Pons (tissue), 1 donor: Measurements from ENCODE around the gene SPHKAP.
"Not testable (repeated sequence)": the region's sequence is repeated elsewhere in the genome, so short reads cannot be mapped to it uniquely, and the experiment has no call there.

Experiments
- DNase-seq: peaks from one replicate; pipeline ENCODE4 v3.0.0-alpha.2; 2016; ENCODE audit warnings: low spot score

The SPHKAP gene

GRCh38 chr2:228038967-228039366, 142.5 kb downstream of the SPHKAP start:
- no peak for DNase-seq

- DNase-seq, result no peak
Observed at GRCh38 chr2:228037915-228038314, 143.6 kb downstream of the SPHKAP start.

DNA sequence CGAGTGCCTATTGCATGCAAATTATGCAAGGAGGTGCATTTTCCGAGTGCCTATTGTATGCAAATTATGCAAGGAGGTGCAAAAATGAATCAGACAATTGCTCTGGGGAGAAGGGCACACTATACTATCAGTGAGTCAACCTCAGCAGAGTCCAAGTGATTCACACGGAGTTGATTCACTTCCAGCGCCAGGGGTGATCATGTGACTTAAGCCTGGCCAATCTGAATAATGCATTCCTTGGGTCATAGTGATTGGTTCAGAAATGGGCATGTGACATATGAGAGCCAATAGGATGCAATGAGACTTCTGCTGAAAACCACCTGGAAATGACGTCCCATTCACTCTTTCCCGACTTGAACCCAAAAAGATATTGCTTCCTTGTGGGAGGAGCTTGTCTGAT, 157.9 kb downstream of the SPHKAP start:
- no peak for DNase-seq

GRCh38 chr2:228018311-228018710, 163.2 kb downstream of the SPHKAP start:
- DNase-seq, result no peak

DNA sequence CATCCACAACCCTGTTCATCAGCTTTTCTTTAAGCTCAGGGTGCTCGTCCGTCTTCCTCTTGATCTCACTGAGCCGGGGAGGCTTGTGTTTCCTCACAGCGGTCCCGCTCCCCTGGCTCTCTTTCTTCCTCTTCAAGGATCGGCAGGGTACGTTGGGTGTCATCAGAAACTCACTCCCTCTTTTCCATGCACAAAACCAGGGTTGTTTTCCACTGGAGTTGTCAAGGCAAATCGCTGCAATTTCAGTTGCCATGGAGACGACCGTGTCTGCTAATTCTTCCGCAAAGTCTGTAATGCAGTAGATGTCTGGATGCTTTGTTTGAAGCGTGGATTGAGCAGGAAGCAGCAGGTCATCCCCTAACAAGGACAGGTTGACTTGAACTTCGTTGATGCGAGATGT, 163.7 kb downstream of the SPHKAP start:
- no peak for DNase-seq

DNA sequence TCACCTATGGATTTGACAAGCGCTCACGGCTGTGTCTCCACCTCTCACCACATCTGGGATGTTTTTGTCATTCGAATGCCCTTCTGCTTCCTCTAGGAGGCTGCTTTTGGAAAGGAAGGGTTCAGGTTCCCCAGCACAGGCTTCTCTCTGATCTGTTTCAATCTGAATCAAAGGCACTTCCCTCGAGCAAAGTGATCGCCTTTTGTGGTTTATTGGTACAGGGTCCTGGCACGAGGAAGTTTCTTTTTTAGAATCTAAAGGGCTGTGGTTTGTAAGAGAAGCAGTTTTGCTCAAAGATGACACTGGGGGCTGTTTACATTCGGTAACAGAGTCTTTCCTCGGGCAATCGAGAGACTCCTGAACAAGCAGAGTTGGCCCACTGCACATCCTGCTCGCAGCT, 165.1 kb downstream of the SPHKAP start:
- no peak for DNase-seq

DNA sequence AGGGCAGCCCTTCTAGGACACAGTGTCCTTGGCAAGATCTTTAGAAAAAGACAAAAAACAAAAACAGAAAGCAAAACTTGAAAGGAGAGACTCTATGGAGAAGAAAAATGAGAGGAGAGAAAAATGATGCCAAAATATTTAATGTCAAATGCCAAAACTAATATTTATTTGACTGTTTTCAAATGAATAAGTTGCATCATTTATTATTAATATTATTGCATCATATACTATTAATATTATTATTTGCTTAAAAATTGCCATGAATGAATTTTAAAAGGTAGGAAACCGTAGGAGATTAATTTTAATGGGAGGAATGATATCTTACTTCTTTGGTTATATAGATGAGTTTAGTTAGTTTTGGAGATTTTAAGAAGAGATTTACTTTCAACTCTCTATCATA, 165.7 kb downstream of the SPHKAP start:
- DNase-seq, result no peak

GRCh38 chr2:227996366-227996765, 185.1 kb downstream of the SPHKAP start:
- no peak for DNase-seq

DNA sequence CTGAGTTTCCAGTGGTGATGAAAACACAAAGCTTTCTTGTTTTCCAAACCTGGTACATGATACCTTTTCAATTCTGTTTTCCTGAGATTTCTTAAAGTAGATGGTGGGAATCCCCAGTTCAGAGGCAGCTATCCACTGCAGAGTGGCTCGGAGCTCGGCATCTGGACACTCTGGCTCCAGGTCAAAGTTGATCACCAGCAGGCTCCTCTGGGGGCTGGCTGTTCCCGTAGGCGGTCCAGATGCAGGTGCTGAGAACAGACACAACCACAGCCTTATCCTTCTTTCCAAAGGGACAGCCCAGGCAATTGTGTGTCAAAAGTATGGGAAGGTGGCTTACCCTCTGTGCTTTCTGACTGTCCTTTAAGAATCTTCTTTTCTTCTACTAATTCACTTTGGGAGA, 190.6 kb downstream of the SPHKAP start:
- DNase-seq, result no peak

- DNase-seq, result no peak
Observed at GRCh38 chr2:227973241-227973640, 208.2 kb downstream of the SPHKAP start.

GRCh38 chr2:227971619-227972230, 209.8 kb downstream of the SPHKAP start:
- no peak for DNase-seq

GRCh38 chr2:227960317-227960716, 221.2 kb downstream of the SPHKAP start:
- DNase-seq, result no peak

GRCh38 chr2:227942965-227943364, 238.5 kb downstream of the SPHKAP start:
- DNase-seq, result no peak

GRCh38 chr2:227942021-227942420, 239.5 kb downstream of the SPHKAP start:
- DNase-seq, result no peak

DNA sequence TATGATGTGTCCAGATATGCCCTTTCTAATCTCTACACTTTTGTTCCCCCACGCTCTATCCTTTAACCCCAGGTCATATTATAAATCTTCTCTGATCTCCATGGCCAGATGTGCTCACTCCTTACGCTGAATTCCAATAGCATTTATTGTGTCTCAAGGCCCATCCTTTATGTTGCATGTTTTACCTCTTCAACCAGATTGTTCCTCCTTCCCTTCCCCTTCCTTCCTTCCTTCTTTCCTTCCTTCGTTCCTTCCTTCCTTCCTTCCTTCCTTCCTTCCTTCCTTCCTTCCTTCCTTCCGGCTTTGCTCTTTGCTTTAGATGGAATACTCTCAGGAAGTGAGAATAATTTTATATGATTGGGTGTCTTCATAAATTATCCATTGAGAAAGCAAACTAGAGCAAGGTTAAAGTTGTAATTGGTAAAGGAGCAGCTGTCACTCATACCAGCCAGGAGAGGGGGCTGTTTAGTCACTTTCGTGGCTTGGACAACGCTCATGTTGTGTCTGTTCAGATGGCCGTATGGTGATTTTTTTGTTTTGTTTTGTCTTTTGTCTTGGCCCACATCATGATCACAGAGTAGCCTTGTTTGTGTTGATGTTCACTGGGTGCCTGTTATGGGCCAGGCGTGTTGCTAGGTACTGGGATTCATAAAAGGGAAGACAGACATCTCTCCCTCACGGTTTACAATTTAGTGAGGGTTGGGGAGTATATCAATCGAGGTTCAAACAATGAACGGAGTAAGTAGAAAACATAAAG, 242.0 kb downstream of the SPHKAP start:
- DNase-seq, result peak; percentile 96

DNA sequence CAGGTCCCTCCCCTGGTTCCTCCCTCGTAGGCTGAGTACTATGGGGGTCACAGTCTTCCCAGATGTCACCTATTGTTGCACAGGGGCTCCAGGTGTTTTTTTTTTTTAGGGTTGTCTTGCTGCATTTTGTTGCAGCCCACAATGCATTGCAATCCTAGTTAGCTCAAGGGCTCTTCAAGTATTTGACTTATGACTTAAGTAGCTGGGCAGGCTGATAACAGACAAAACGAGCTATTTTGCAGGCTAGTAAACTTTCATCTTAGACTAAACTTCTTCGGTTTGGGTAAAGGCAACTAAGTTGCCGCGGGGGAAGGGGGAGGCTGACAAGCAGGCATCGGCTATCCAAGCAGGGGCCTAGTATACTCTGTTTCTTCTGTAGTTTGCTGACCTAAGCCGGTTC, 245.2 kb downstream of the SPHKAP start:
- not testable (repeated sequence) for DNase-seq

DNA sequence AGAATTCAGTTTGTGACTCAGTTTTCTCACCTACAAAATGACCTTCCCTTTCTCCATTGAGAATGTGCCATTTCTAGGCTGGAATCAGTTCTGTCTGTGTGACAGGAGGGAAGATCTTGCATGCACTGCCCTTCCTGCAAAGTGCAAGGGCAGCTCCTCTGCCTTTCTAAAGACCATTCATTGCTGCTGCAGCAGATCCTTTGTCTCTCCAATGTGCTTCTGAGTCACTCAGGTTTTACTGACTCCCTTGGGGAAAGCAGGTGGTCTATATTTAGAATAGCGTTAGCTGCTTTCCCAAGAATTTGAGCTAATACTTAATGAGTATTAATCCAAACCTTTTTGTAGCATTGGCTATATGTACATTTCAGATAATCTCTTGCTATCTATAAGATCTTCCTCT, 247.6 kb downstream of the SPHKAP start:
- DNase-seq, result peak; percentile 12

DNA sequence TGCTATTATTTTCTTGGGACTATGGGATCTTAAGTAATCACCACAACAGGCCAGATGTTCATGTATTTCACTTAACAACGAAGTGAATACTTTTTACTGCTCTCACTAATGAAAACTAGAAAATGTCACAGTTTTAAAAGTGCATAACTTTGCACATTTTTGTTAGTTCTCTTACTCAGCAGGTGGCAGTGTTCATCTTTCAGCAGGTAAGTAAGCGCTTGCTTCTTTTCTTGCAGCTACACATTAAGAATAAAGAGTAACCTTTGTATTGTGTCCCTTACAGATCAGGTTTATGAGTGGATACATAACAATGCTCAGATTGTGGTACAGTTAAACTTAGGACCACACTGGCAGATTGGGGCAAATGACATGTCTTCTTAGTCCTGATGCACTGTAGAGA, 249.1 kb downstream of the SPHKAP start:
- DNase-seq, result no peak

- no peak for DNase-seq
Observed at GRCh38 chr2:227932001-227932400, 249.5 kb downstream of the SPHKAP start.
